CD4-positive, alpha-beta T cell (primary cell): Measurements from ENCODE around the gene XPC. TPM values are rescaled to one million over a fixed set of nuclear protein-coding genes. Genes with fewer than 3 reads are reported as not detected.

ENCODE experiments used
- ATAC-seq: fragments of 200-7000 bp; cut with Tn5 transposase; one replicate; pipeline ENCODE4 v1.10.0; 2022; ENCODE audit warnings: mild to moderate bottlenecking; ENCODE audit not compliant: poor library complexity
- CTCF ChIA-PET: fragments of 350-600 bp; sonication (Branson Sonifier 250); formaldehyde crosslinking; loops from one replicate; lab custom pipeline; 2021; ENCODE audit warnings: antibody characterized with exemption, inconsistent platforms; lab: Charles Lee
- POLR2A ChIA-PET: fragments of 350-600 bp; sonication (Branson Sonifier 250); formaldehyde crosslinking; loops from one replicate; lab custom pipeline; 2021; ENCODE audit warnings: antibody characterized with exemption, inconsistent platforms; lab: Charles Lee
- DNase-seq, 14 experiments: peaks; one replicate each; pipeline ENCODE4 v3.0.0-alpha.2; 2013 to 2020; ENCODE audit warnings: mixed read lengths in 2 of 14
- H3K27ac ChIP-seq, 2 donors: one replicate each; pipeline versions ENCODE4 v1.5.1 to v1.7.0; 2013; ENCODE audit warnings: low read length in 2 of 2, low read depth in 1 of 2, mild to moderate bottlenecking in 1 of 2
- H3K27me3 ChIP-seq, 2 experiments: 1 replicate in 1 of 2; 2 replicates in 1 of 2; pipeline versions ENCODE4 v1.6.1 to v1.7.0; 2013; ENCODE audit warnings: low read length in 2 of 2, control low read depth in 1 of 2, mild to moderate bottlenecking in 1 of 2, moderate library complexity in 1 of 2; ENCODE audit not compliant: insufficient read depth in 2 of 2, control insufficient read depth in 1 of 2
- H3K36me3 ChIP-seq: one replicate; pipeline ENCODE4 v1.6.1; 2013; ENCODE audit warnings: low read length, control low read depth; ENCODE audit not compliant: insufficient read depth
- H3K4me1 ChIP-seq: one replicate; pipeline ENCODE4 v1.6.1; 2013; ENCODE audit warnings: low read length, control low read depth; ENCODE audit not compliant: insufficient read depth
- H3K4me3 ChIP-seq: one replicate; pipeline ENCODE4 v1.5.1; 2013; ENCODE audit warnings: mild to moderate bottlenecking, low read length, moderate library complexity
- H3K9me3 ChIP-seq, 2 experiments: 1 replicate in 1 of 2; 2 replicates in 1 of 2; pipeline versions ENCODE4 v1.6.1 to v1.7.0; 2013; ENCODE audit warnings: low read length in 2 of 2, mild to moderate bottlenecking in 2 of 2, control low read depth in 1 of 2, moderate library complexity in 1 of 2; ENCODE audit not compliant: control insufficient read depth in 1 of 2, insufficient read depth in 1 of 2
- H3K27ac Mint-ChIP-seq: one replicate; pipeline ENCODE4 v1.8.0; 2020; ENCODE audit warnings: mixed read lengths
- H3K27me3 Mint-ChIP-seq: one replicate; pipeline ENCODE4 v1.8.0; 2021; ENCODE audit warnings: mixed read lengths
- H3K36me3 Mint-ChIP-seq: one replicate; pipeline ENCODE4 v1.8.0; 2021; ENCODE audit warnings: low read depth, mixed read lengths
- H3K4me1 Mint-ChIP-seq: one replicate; pipeline ENCODE4 v1.8.0; 2021; ENCODE audit warnings: low read depth, mixed read lengths
- H3K4me3 Mint-ChIP-seq: one replicate; pipeline ENCODE4 v1.8.0; 2020; ENCODE audit warnings: mild to moderate bottlenecking, mixed read lengths
- H3K9me3 Mint-ChIP-seq: one replicate; pipeline ENCODE4 v1.8.0; 2020; ENCODE audit warnings: mixed read lengths
- CTCF ChIP-seq: fragments of 200-600 bp; IDR thresholded peaks from one replicate; pipeline ENCODE4 v1.8.0; 2022; ENCODE audit warnings: antibody characterized with exemption, mild to moderate bottlenecking
- intact Hi-C, 2 experiments: fragments of 100-400 bp; cut with DNase I in 1 of 2; cut with micrococcal nuclease in 1 of 2; formaldehyde crosslinking; loops; one replicate each; pipeline versions ENCODE4 v1.15.1 to v1.9.0; 2023 to 2025; cut with DNase I, micrococcal nuclease
- total RNA-seq, 174 experiments: library from RNA in 2 of 174; stranded (reverse) in 2 of 174; gene quantifications; one replicate each; pipeline ENCODE4 v1.2.3 and lab custom pipeline; 2021 to 2026

The XPC gene
- total RNA-seq, 2 experiments from 2014 or later = 59.2 to 65.1 TPM

DNA sequence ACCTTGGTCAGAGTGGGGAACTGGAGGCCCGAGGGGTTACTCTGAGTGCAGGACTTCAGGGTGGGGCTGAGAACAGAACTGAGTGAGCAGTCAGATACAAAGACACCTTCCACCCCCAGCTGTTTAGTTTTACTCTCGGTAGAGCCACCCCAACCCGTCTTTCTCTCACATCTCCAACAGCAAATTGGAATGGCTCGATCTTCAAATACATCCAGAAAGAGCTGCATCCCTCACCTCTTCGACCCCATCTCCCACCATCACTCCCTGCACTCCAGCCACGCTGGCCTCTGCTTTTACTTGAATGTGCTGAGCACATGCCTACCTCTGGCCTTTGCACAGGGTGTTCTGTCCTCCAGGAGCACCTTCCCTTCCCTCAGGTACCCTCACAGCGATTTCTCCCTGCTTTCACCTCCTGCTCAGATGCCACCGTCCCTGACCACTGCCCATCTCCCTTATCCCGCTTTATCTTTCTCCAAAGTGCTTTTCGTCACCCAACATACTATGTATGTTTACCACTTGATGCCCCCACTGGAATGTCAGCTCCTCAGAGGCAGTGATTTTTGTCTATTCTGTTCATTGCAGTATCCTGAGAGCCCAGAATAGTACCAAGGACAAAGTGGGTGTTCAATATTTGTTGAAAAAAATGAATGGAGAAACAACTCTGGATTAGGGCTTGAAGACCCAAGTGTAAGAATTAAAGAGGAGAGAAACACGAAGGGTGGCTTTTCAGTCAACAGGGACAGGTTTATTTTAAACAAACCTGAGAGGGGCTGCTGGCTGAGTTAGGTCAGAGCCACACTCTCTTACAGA is 58.1 kb downstream of the XPC start:
- TF ChIP-seq CTCF = no peak
- H3K36me3 Mint-ChIP-seq = peaks cover 53% of the 10 kb centered on the region
- no peaks in the 10 kb centered on the region for H3K9me3 ChIP-seq
- DNase-seq = no peak
- H3K36me3 ChIP-seq = peaks cover 20% of the 10 kb centered on the region
- H3K4me3 ChIP-seq = no peak overlapping the region
- H3K27ac ChIP-seq = no peak overlapping the region
- no peaks in the 10 kb centered on the region for H3K9me3 Mint-ChIP-seq
- H3K4me1 Mint-ChIP-seq = peaks cover 39% of the 10 kb centered on the region
- H3K27me3 Mint-ChIP-seq = no peaks in the 10 kb centered on the region
- H3K4me3 Mint-ChIP-seq = no peak overlapping the region
- ChIA-PET POLR2A (no interaction called here), CTCF (no interaction called here)
- no peak for ATAC-seq
- H3K27ac Mint-ChIP-seq = no peak overlapping the region
- intact Hi-C loops = loop anchor here (5.0 to 10.0 kb wide), 5 partner anchors 223 to 944 kb away; partner anchors contain the start of genes HDAC11 (in 1 of the 2), MRPS25 (in 1 of the 2) and NR2C2 (in 1 of the 2)
- H3K4me1 ChIP-seq = peaks cover 21% of the 10 kb centered on the region
- no peaks in the 10 kb centered on the region for H3K27me3 ChIP-seq

DNA sequence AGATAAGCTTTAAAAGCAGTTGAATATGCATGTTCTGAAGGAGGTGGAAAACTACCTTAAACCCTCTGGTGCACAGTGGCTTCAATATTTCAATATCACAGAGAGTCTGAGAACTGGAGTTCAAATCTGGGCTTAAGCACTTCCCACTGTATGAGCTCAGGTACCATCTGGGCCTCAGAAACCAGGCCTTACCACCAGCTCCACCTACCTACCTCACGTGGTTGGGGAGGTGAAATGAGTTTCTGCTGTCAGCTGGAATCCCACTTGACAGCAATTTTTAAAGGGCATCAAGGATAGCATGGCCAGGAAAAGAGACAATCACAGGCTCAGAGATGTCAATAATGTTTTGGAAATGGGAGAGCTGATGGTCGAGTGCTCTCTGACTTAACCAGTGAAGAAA is 58.8 kb downstream of the XPC start:
- H3K36me3 Mint-ChIP-seq = peaks cover 53% of the 10 kb centered on the region
- no peak overlapping the region for H3K4me3 Mint-ChIP-seq
- CTCF ChIA-PET = no interaction called here
- ATAC-seq (no peak), DNase-seq (no peak)
- no peaks in the 10 kb centered on the region for H3K27me3 ChIP-seq
- H3K4me3 ChIP-seq = no peak overlapping the region
- no peaks in the 10 kb centered on the region for H3K9me3 ChIP-seq
- no peak overlapping the region for H3K27ac ChIP-seq
- no peak overlapping the region for H3K27ac Mint-ChIP-seq
- intact Hi-C loops = loop anchor here (5.0 to 10.0 kb wide), 6 partner anchors 222 to 945 kb away; partner anchors contain the start of genes HDAC11 (in 1 of the 2), MRPS25 (in 1 of the 2) and NR2C2 (in 1 of the 2)
- no peaks in the 10 kb centered on the region for H3K27me3 Mint-ChIP-seq
- H3K4me1 Mint-ChIP-seq = peaks cover 35% of the 10 kb centered on the region
- peaks cover 20% of the 10 kb centered on the region for H3K4me1 ChIP-seq
- H3K36me3 ChIP-seq = peaks cover 26% of the 10 kb centered on the region
- POLR2A ChIA-PET = no interaction called here
- no peak for TF ChIP-seq CTCF
- H3K9me3 Mint-ChIP-seq = no peaks in the 10 kb centered on the region

DNA sequence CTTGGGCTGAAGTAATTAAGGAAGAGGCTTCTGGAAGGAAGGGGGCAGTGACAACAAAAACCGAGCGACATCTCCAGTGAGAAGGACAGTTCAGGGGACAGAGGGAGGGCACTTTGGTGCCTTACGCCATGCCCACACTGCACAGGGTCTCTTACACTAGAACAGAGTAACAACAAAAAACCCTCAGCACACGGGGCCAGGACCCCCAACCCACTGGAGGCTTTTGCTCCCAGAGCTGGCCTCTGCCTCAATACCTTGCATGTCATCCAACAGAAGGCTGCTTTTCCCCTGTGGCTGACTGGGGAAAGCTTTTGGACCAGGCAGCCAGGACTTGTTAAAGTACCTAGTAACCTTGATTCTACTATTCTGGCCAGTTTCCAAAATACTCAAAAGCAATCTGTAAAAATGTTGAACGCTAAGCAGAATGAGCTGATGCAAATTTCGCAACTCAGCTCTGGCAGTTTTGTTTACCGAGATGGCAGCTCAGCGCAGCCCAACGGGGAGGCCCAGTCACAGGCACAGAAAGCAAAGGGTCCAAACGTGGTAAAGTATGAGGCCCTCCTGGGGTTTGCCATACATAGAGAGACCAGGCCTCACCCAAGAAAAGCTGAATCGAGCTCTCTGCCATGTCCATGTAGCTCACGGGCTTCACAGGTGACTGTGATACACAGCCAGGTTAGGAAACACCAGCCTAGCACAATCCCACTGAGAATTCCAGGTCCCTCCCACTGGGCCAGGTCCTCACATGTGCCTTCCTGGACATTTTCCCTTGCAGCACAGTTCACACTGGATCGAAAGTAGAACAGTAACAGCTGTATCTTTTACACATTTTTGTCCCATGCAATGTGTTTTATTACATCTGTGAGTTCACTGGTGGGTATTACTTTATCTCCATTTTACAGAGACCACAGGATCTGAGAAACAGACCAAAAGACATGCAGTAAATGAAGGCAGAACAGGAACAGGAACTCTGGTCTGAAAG is 59.7 kb downstream of the XPC start:
- no peaks in the 10 kb centered on the region for H3K9me3 Mint-ChIP-seq
- Histone ChIP-seq H3K27me3 (no peaks in the 10 kb centered on the region), H3K36me3 (peaks cover 35% of the 10 kb centered on the region), H3K4me3 (no peak overlapping the region), H3K4me1 (peaks cover 14% of the 10 kb centered on the region), H3K27ac (no peak overlapping the region), H3K9me3 (no peaks in the 10 kb centered on the region)
- peaks cover 56% of the 10 kb centered on the region for H3K36me3 Mint-ChIP-seq
- no peak for TF ChIP-seq CTCF
- ATAC-seq (no peak), DNase-seq (no peak)
- POLR2A ChIA-PET = interaction anchor here (1.0 kb wide), 1 partner anchor 60 kb away, joined by 3 read pairs; the partner anchor contains the start of genes LSM3 and XPC
- CTCF ChIA-PET = interaction anchor here (1.2 kb wide), 1 partner anchor 26 kb away, joined by 3 read pairs; no protein-coding TSS in a partner anchor
- H3K4me1 Mint-ChIP-seq = peaks cover 29% of the 10 kb centered on the region
- H3K27ac Mint-ChIP-seq = no peak overlapping the region
- no peaks in the 10 kb centered on the region for H3K27me3 Mint-ChIP-seq
- H3K4me3 Mint-ChIP-seq = no peak overlapping the region
- intact Hi-C loops = loop anchor here in 1 of 2 experiments (5.0 kb wide), 1 partner anchor 814 kb away; no protein-coding TSS in a partner anchor
